Astrocyte (in vitro differentiated cells and primary cell): ENCODE data around the gene NDUFS3. TPM values are rescaled to one million over a fixed set of nuclear protein-coding genes. Genes with fewer than 3 reads are reported as not detected.

Experiments
- DNase-seq: peaks from one replicate; pipeline ENCODE4 v3.0.0-alpha.2; 2010; ENCODE audit warnings: low read depth
- FAIRE-seq: peaks from 2 replicates; lab custom pipeline; 2011; peaks lifted over from hg19 to GRCh38; lab: Jason Lieb, UNC
- H2AFZ ChIP-seq: 2 replicates; pipeline ENCODE4 v1.6.0; 2012; ENCODE audit warnings: low read depth, low read length, inconsistent platforms
- H3K27ac ChIP-seq: 2 replicates; pipeline ENCODE4 v1.5.1; 2011; ENCODE audit warnings: low read depth, low read length, inconsistent platforms
- H3K27me3 ChIP-seq: 2 replicates; pipeline ENCODE4 v1.6.0; 2011; ENCODE audit warnings: low read length, inconsistent platforms; ENCODE audit not compliant: insufficient read depth
- H3K36me3 ChIP-seq: 2 replicates; pipeline ENCODE4 v1.5.1; 2011; ENCODE audit warnings: low read length, inconsistent platforms; ENCODE audit not compliant: insufficient read depth
- H3K4me1 ChIP-seq: 2 replicates; pipeline ENCODE4 v1.5.1; 2011; ENCODE audit warnings: low read length, inconsistent platforms; ENCODE audit not compliant: insufficient read depth
- H3K4me2 ChIP-seq: 2 replicates; pipeline ENCODE4 v1.6.0; 2012; ENCODE audit warnings: low read length, inconsistent platforms
- H3K4me3 ChIP-seq: 2 replicates; pipeline ENCODE4 v1.5.1; 2011; ENCODE audit warnings: low read depth, mild to moderate bottlenecking, low read length, inconsistent platforms; ENCODE audit not compliant: insufficient read depth
- H3K79me2 ChIP-seq: 2 replicates; pipeline ENCODE4 v1.6.0; 2012; ENCODE audit warnings: mild to moderate bottlenecking, low read length, inconsistent platforms; ENCODE audit not compliant: insufficient read depth
- H3K9ac ChIP-seq: 2 replicates; pipeline ENCODE4 v1.6.0; 2012; ENCODE audit warnings: mild to moderate bottlenecking, low read length, inconsistent platforms
- H3K9me3 ChIP-seq: 2 replicates; pipeline ENCODE4 v1.5.1; 2012; ENCODE audit warnings: low read depth, mild to moderate bottlenecking, low read length, inconsistent platforms; ENCODE audit not compliant: insufficient read depth
- H4K20me1 ChIP-seq: 2 replicates; pipeline ENCODE4 v1.6.0; 2012; ENCODE audit warnings: low read length, inconsistent platforms; ENCODE audit not compliant: insufficient read depth
- H3K27ac Mint-ChIP-seq: one replicate; pipeline ENCODE4 v1.8.0; 2021; ENCODE audit warnings: mild to moderate bottlenecking, mixed read lengths; ENCODE audit not compliant: unreplicated experiment
- H3K27me3 Mint-ChIP-seq: one replicate; pipeline ENCODE4 v1.8.0; 2021; ENCODE audit warnings: low read depth, mixed read lengths; ENCODE audit not compliant: unreplicated experiment
- H3K36me3 Mint-ChIP-seq: one replicate; pipeline ENCODE4 v1.8.0; 2021; ENCODE audit warnings: low read depth, mixed read lengths; ENCODE audit not compliant: unreplicated experiment
- H3K4me1 Mint-ChIP-seq: one replicate; pipeline ENCODE4 v1.8.0; 2021; ENCODE audit warnings: low read depth, mixed read lengths; ENCODE audit not compliant: unreplicated experiment
- H3K4me3 Mint-ChIP-seq: one replicate; pipeline ENCODE4 v1.8.0; 2021; ENCODE audit warnings: mild to moderate bottlenecking, moderate library complexity, mixed read lengths; ENCODE audit not compliant: unreplicated experiment
- H3K9me3 Mint-ChIP-seq: one replicate; pipeline ENCODE4 v1.8.0; 2021; ENCODE audit warnings: mild to moderate bottlenecking, mixed read lengths; ENCODE audit not compliant: unreplicated experiment
- EZH2 ChIP-seq: IDR thresholded peaks from 2 replicates; pipeline ENCODE4 v1.6.1; 2012; ENCODE audit warnings: mild to moderate bottlenecking, low read length, inconsistent platforms; ENCODE audit not compliant: insufficient read depth
- total RNA-seq: library from RNA; stranded (reverse); gene quantifications from 2 replicates; pipeline ENCODE4 v1.2.1, GENCODE V29; 2021
- TF ChIP-seq, protein P1 (sequence below): IDR thresholded peaks from 2 replicates; pipeline ENCODE4 v1.5.1; 2011; ENCODE audit warnings: low read depth, mild to moderate bottlenecking, inconsistent platforms, low read length, moderate library complexity; ENCODE audit not compliant: insufficient read depth

The NDUFS3 gene
- total RNA-seq, 1 donor from 2014 or later = 80.7 TPM

DNA sequence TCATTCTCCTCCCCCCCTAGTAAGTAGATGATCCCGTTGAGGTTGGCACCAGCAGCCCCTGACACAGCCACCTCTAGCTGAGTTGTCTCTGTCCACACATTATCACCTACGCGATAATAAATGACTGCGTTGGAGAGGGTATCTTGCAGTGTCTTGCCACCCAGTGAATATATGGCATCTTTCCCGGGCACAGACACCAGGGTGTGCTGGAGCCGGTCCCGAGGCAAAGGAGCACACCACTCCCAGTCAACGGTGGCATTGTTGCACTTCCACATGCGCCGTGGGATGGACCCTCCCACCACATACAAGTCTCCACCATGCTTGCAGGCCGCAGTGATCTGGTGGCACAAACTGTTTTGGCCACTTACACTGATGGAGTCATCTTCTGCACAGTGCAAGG is 5.6 kb upstream of the NDUFS3 start:
- Mint-ChIP-seq H3K4me3 (no peak overlapping the region), H3K27ac (no peak overlapping the region), H3K9me3 (no peaks in the 10 kb centered on the region), H3K4me1 (peaks cover 3% of the 10 kb centered on the region), H3K36me3 (peaks cover 14% of the 10 kb centered on the region), H3K27me3 (no peaks in the 10 kb centered on the region)
- H3K36me3 ChIP-seq = peaks cover 20% of the 10 kb centered on the region
- peaks cover 24% of the 10 kb centered on the region for H4K20me1 ChIP-seq
- H3K27me3 ChIP-seq = no peaks in the 10 kb centered on the region
- DNase-seq (no peak), FAIRE-seq (no peak)
- no peak overlapping the region for H3K27ac ChIP-seq
- peaks cover 23% of the 10 kb centered on the region for H3K4me1 ChIP-seq
- no peaks in the 10 kb centered on the region for H3K9me3 ChIP-seq
- no peak for TF ChIP-seq EZH2
- TF ChIP-seq, protein P1, sequence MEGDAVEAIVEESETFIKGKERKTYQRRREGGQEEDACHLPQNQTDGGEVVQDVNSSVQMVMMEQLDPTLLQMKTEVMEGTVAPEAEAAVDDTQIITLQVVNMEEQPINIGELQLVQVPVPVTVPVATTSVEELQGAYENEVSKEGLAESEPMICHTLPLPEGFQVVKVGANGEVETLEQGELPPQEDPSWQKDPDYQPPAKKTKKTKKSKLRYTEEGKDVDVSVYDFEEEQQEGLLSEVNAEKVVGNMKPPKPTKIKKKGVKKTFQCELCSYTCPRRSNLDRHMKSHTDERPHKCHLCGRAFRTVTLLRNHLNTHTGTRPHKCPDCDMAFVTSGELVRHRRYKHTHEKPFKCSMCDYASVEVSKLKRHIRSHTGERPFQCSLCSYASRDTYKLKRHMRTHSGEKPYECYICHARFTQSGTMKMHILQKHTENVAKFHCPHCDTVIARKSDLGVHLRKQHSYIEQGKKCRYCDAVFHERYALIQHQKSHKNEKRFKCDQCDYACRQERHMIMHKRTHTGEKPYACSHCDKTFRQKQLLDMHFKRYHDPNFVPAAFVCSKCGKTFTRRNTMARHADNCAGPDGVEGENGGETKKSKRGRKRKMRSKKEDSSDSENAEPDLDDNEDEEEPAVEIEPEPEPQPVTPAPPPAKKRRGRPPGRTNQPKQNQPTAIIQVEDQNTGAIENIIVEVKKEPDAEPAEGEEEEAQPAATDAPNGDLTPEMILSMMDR = no peak
- no peak overlapping the region for H3K9ac ChIP-seq
- H2AFZ ChIP-seq = no peak overlapping the region
- H3K4me2 ChIP-seq = peak overlapping the region; percentile 6
- H3K4me3 ChIP-seq = no peak overlapping the region
- H3K79me2 ChIP-seq = peaks cover 68% of the 10 kb centered on the region

DNA sequence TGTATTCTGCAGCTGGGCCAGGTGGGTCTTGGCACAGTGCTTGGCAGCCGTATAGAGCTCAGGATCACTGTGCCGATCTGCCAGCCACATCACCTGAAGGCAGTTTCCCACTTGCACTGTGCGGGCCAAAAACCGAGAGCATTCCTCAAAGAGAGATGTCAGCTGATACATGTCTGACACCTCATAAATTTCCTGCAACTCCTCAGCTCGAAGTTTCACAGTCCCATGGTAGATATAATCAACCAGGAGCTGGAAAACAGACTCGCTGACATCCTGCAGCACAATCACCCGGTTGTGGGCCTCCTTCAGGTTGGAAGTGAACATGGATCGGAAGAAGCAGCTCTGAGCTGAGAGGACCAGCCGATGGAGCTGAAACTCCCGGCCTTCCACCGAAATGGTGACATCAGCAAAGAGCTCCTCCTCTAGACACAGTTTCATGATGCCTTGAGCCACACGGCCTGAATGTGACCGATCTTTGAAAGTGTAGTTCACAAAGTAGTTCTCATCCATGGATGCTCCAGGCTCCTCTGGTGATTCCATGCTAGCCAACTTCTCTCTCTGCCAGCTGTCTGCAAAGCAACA is 1.3 kb upstream of the NDUFS3 start:
- Histone ChIP-seq H3K27me3 (no peaks in the 10 kb centered on the region), H3K4me2 (peak overlapping the region; percentile 85), H3K4me3 (peak overlapping the region; percentile 96), H3K36me3 (peaks cover 27% of the 10 kb centered on the region), H3K27ac (peak overlapping the region; percentile 92), H3K9ac (peak overlapping the region; percentile 94), H3K4me1 (peaks cover 21% of the 10 kb centered on the region), H3K79me2 (peaks cover 64% of the 10 kb centered on the region), H4K20me1 (peaks cover 10% of the 10 kb centered on the region), H3K9me3 (no peaks in the 10 kb centered on the region), H2AFZ (no peak overlapping the region)
- DNase-seq = no peak
- H3K4me1 Mint-ChIP-seq = peaks cover 8% of the 10 kb centered on the region
- TF ChIP-seq, protein P1 = no peak
- TF ChIP-seq EZH2 = no peak
- peak overlapping the region; percentile 99 for H3K4me3 Mint-ChIP-seq
- H3K27me3 Mint-ChIP-seq = no peaks in the 10 kb centered on the region
- no peak for FAIRE-seq
- H3K9me3 Mint-ChIP-seq = no peaks in the 10 kb centered on the region
- peak overlapping the region; percentile 38 for H3K27ac Mint-ChIP-seq
- peaks cover 18% of the 10 kb centered on the region for H3K36me3 Mint-ChIP-seq

DNA sequence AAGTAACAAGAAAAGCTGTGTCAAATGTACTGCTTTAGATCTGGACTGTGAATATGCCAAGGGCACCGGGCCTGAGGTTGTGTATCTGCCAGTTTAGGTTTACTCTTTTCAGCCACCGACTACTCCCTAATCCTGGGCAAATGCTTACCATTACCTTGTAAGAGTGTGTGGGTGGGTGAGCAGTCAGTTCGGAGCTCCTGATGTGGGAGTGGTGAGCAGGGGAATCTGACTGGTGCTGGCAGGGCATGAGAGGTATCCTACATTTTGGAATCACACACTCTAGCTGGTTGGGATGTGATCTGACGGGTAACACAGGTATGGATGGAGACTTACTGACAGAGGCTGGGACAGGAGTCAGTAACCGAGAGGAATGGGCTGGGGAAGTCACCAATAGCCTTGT is 5.0 kb downstream of the NDUFS3 start:
- H3K27ac ChIP-seq = no peak overlapping the region
- peaks cover 20% of the 10 kb centered on the region for H3K36me3 ChIP-seq
- no peak overlapping the region for H3K4me3 ChIP-seq
- TF ChIP-seq, protein P1 = no peak
- no peak for TF ChIP-seq EZH2
- FAIRE-seq (no peak), DNase-seq (no peak)
- peaks cover 21% of the 10 kb centered on the region for H3K79me2 ChIP-seq
- H3K4me2 ChIP-seq = no peak overlapping the region
- no peaks in the 10 kb centered on the region for H3K9me3 ChIP-seq
- H3K27me3 ChIP-seq = no peaks in the 10 kb centered on the region
- peaks cover 6% of the 10 kb centered on the region for H3K4me1 Mint-ChIP-seq
- H3K4me1 ChIP-seq = peaks cover 6% of the 10 kb centered on the region
- peaks cover 2% of the 10 kb centered on the region for H3K27me3 Mint-ChIP-seq
- H3K4me3 Mint-ChIP-seq = peak overlapping the region; percentile 68
- H3K9ac ChIP-seq = no peak overlapping the region
- peaks cover 30% of the 10 kb centered on the region for H3K36me3 Mint-ChIP-seq
- H4K20me1 ChIP-seq = peaks cover 11% of the 10 kb centered on the region
- H2AFZ ChIP-seq = no peak overlapping the region
- no peak overlapping the region for H3K27ac Mint-ChIP-seq
- H3K9me3 Mint-ChIP-seq = no peaks in the 10 kb centered on the region
